Activated naive CD4-positive, alpha-beta T cell treated with anti-CD3 and anti-CD28 coated beads for 36 hours (primary cell): Measurements from ENCODE around the gene CGGBP1. TPM values are rescaled to one million over a fixed set of nuclear protein-coding genes. Genes with fewer than 3 reads are reported as not detected.

Experiments used
- CTCF ChIA-PET: fragments of 350-600 bp; sonication (Branson Sonifier 250); formaldehyde crosslinking; loops from one replicate; lab custom pipeline; 2021; ENCODE audit warnings: antibody characterized with exemption; lab: Charles Lee
- DNase-seq: peaks from one replicate; pipeline ENCODE4 v3.0.0-alpha.2; 2020
- H3K27ac Mint-ChIP-seq: one replicate; pipeline ENCODE4 v1.8.0; 2021; ENCODE audit warnings: mild to moderate bottlenecking, mixed read lengths
- H3K27me3 Mint-ChIP-seq: one replicate; pipeline ENCODE4 v1.8.0; 2021; ENCODE audit warnings: low read depth, mixed read lengths
- H3K36me3 Mint-ChIP-seq: one replicate; pipeline ENCODE4 v1.8.0; 2021; ENCODE audit warnings: low read depth, mixed read lengths
- H3K4me1 Mint-ChIP-seq: one replicate; pipeline ENCODE4 v1.8.0; 2021; ENCODE audit warnings: low read depth, mixed read lengths
- H3K4me3 Mint-ChIP-seq: one replicate; pipeline ENCODE4 v1.8.0; 2021; ENCODE audit warnings: mild to moderate bottlenecking, moderate library complexity, mixed read lengths
- H3K9me3 Mint-ChIP-seq: one replicate; pipeline ENCODE4 v1.8.0; 2021; ENCODE audit warnings: mixed read lengths
- intact Hi-C: fragments of 100-400 bp; cut with micrococcal nuclease; formaldehyde crosslinking; loops from one replicate; pipeline ENCODE4 v1.15.1; 2023
- total RNA-seq, 2 experiments: library from RNA; stranded (reverse); gene quantifications; one replicate each; pipeline ENCODE4 v1.2.3, GENCODE V29; 2021

Gene CGGBP1
- total RNA-seq, 2 experiments from 2014 or later = 91.9 to 94.0 TPM

- intact Hi-C loops = no loop called here
- Mint-ChIP-seq H3K4me1 (peaks cover 35% of the 10 kb centered on the region), H3K27ac (peak overlapping the region; percentile 48), H3K36me3 (peaks cover 15% of the 10 kb centered on the region), H3K4me3 (peak overlapping the region; percentile 36), H3K9me3 (no peaks in the 10 kb centered on the region), H3K27me3 (no peaks in the 10 kb centered on the region)
- DNase-seq = no peak
- CTCF ChIA-PET = no interaction called here
These were observed 2.9 kb upstream of the CGGBP1 start for GRCh38 chr3:88061746-88062145.

GRCh38 chr3:88059380-88060170 is 770 bp upstream of the CGGBP1 start:
- peak; percentile 14 for DNase-seq
- peak overlapping the region; percentile 90 for H3K4me3 Mint-ChIP-seq
- H3K27me3 Mint-ChIP-seq = no peaks in the 10 kb centered on the region
- H3K4me1 Mint-ChIP-seq = peaks cover 47% of the 10 kb centered on the region
- CTCF ChIA-PET = interaction anchor here (0.7 to 1.4 kb wide), 5 partner anchors 9 to 92 kb away, joined by 3 to 4 read pairs (median 3); no protein-coding TSS in a partner anchor
- intact Hi-C loops = loop anchor here (1.0 to 2.0 kb wide), 7 partner anchors 27 to 833 kb away; partner anchors contain the start of genes C3orf38 and CHMP2B
- peak overlapping the region; percentile 98 for H3K27ac Mint-ChIP-seq
- no peaks in the 10 kb centered on the region for H3K9me3 Mint-ChIP-seq
- peaks cover 32% of the 10 kb centered on the region for H3K36me3 Mint-ChIP-seq

GRCh38 chr3:88058306-88058580 is 562 bp downstream of the CGGBP1 start:
- Mint-ChIP-seq H3K9me3 (no peaks in the 10 kb centered on the region), H3K27me3 (no peaks in the 10 kb centered on the region), H3K27ac (peak overlapping the region; percentile 98), H3K36me3 (peaks cover 37% of the 10 kb centered on the region), H3K4me1 (peaks cover 42% of the 10 kb centered on the region), H3K4me3 (peak overlapping the region; percentile 90)
- CTCF ChIA-PET = interaction anchor here (0.9 to 1.4 kb wide), 3 partner anchors 55 to 94 kb away, joined by 3 read pairs; no protein-coding TSS in a partner anchor
- DNase-seq = no peak
- intact Hi-C loops = loop anchor here (2.0 kb wide), 2 partner anchors 53 to 831 kb away; partner anchors contain the start of gene CHMP2B

- Mint-ChIP-seq H3K9me3 (no peaks in the 10 kb centered on the region), H3K27ac (peak overlapping the region; percentile 98), H3K36me3 (peaks cover 37% of the 10 kb centered on the region), H3K4me1 (peaks cover 37% of the 10 kb centered on the region), H3K4me3 (peak overlapping the region; percentile 90), H3K27me3 (no peaks in the 10 kb centered on the region)
- CTCF ChIA-PET = interaction anchor here (0.9 to 1.8 kb wide), 2 partner anchors 56 to 94 kb away, joined by 3 to 4 read pairs (median 3); no protein-coding TSS in a partner anchor
- DNase-seq = no peak
- intact Hi-C loops = loop anchor here (2.0 kb wide), 2 partner anchors 53 to 831 kb away; partner anchors contain the start of gene CHMP2B
These were observed 1.0 kb downstream of the CGGBP1 start for GRCh38 chr3:88057630-88058305.

- no peaks in the 10 kb centered on the region for H3K27me3 Mint-ChIP-seq
- DNase-seq = no peak
- H3K27ac Mint-ChIP-seq = no peak overlapping the region
- peaks cover 15% of the 10 kb centered on the region for H3K4me1 Mint-ChIP-seq
- CTCF ChIA-PET = no interaction called here
- no peak overlapping the region for H3K4me3 Mint-ChIP-seq
- no peaks in the 10 kb centered on the region for H3K9me3 Mint-ChIP-seq
- intact Hi-C loops = loop anchor here (1.0 kb wide), 1 partner anchor 10 kb away; no protein-coding TSS in a partner anchor
- H3K36me3 Mint-ChIP-seq = no peaks in the 10 kb centered on the region
These were observed 12.0 kb downstream of the CGGBP1 start for GRCh38 chr3:88046766-88047165.

GRCh38 chr3:88044411-88044810 is 14.4 kb downstream of the CGGBP1 start:
- Mint-ChIP-seq H3K36me3 (no peaks in the 10 kb centered on the region), H3K4me1 (peaks cover 15% of the 10 kb centered on the region), H3K4me3 (no peak overlapping the region), H3K27me3 (no peaks in the 10 kb centered on the region), H3K27ac (peak overlapping the region; percentile 68), H3K9me3 (no peaks in the 10 kb centered on the region)
- no peak for DNase-seq
- intact Hi-C loops = no loop called here
- CTCF ChIA-PET = interaction anchor here (1.3 kb wide), 1 partner anchor 69 kb away, joined by 3 read pairs; no protein-coding TSS in a partner anchor

- no peak overlapping the region for H3K4me3 Mint-ChIP-seq
- no peaks in the 10 kb centered on the region for H3K9me3 Mint-ChIP-seq
- H3K4me1 Mint-ChIP-seq = peaks cover 10% of the 10 kb centered on the region
- H3K27ac Mint-ChIP-seq = no peak overlapping the region
- no peak for DNase-seq
- no peaks in the 10 kb centered on the region for H3K36me3 Mint-ChIP-seq
- CTCF ChIA-PET = no interaction called here
- intact Hi-C loops = no loop called here
- peaks cover 2% of the 10 kb centered on the region for H3K27me3 Mint-ChIP-seq
These were observed 17.8 kb downstream of the CGGBP1 start for GRCh38 chr3:88041005-88041404.

- intact Hi-C loops = no loop called here
- Mint-ChIP-seq H3K36me3 (no peaks in the 10 kb centered on the region), H3K27ac (no peak overlapping the region), H3K27me3 (peaks cover 2% of the 10 kb centered on the region), H3K4me3 (no peak overlapping the region), H3K4me1 (peaks cover 8% of the 10 kb centered on the region), H3K9me3 (no peaks in the 10 kb centered on the region)
- no peak for DNase-seq
- CTCF ChIA-PET = no interaction called here
These were observed 18.3 kb downstream of the CGGBP1 start for GRCh38 chr3:88040529-88040928.

- Mint-ChIP-seq H3K27ac (no peak overlapping the region), H3K4me1 (peaks cover 11% of the 10 kb centered on the region), H3K36me3 (no peaks in the 10 kb centered on the region), H3K27me3 (peaks cover 2% of the 10 kb centered on the region), H3K9me3 (no peaks in the 10 kb centered on the region), H3K4me3 (no peak overlapping the region)
- CTCF ChIA-PET = interaction anchor here (0.6 kb wide), 1 partner anchor 30 kb away, joined by 3 read pairs; no protein-coding TSS in a partner anchor
- DNase-seq = no peak
- intact Hi-C loops = no loop called here
These were observed 20.2 kb downstream of the CGGBP1 start for GRCh38 chr3:88038566-88038965.

GRCh38 chr3:88036221-88036620 is 22.6 kb downstream of the CGGBP1 start:
- no peaks in the 10 kb centered on the region for H3K9me3 Mint-ChIP-seq
- peaks cover 2% of the 10 kb centered on the region for H3K27me3 Mint-ChIP-seq
- no peaks in the 10 kb centered on the region for H3K36me3 Mint-ChIP-seq
- intact Hi-C loops = no loop called here
- CTCF ChIA-PET = no interaction called here
- H3K27ac Mint-ChIP-seq = no peak overlapping the region
- peaks cover 25% of the 10 kb centered on the region for H3K4me1 Mint-ChIP-seq
- DNase-seq = no peak
- H3K4me3 Mint-ChIP-seq = no peak overlapping the region

- Mint-ChIP-seq H3K9me3 (no peaks in the 10 kb centered on the region), H3K36me3 (no peaks in the 10 kb centered on the region), H3K4me3 (no peak overlapping the region), H3K27me3 (peaks cover 2% of the 10 kb centered on the region), H3K4me1 (peaks cover 25% of the 10 kb centered on the region), H3K27ac (no peak overlapping the region)
- DNase-seq = no peak
- CTCF ChIA-PET = interaction anchor here (0.7 kb wide), 1 partner anchor 79 kb away, joined by 3 read pairs; no protein-coding TSS in a partner anchor
- intact Hi-C loops = no loop called here
These were observed 24.1 kb downstream of the CGGBP1 start for GRCh38 chr3:88034491-88035275.

GRCh38 chr3:88033808-88034207 is 25.0 kb downstream of the CGGBP1 start:
- Mint-ChIP-seq H3K36me3 (no peaks in the 10 kb centered on the region), H3K9me3 (no peaks in the 10 kb centered on the region), H3K27me3 (peaks cover 2% of the 10 kb centered on the region), H3K27ac (no peak overlapping the region), H3K4me1 (peaks cover 25% of the 10 kb centered on the region), H3K4me3 (no peak overlapping the region)
- intact Hi-C loops = loop anchor here (2.0 kb wide), 1 partner anchor 37 kb away; no protein-coding TSS in a partner anchor
- DNase-seq = no peak
- CTCF ChIA-PET = interaction anchor here (0.7 kb wide), 1 partner anchor 80 kb away, joined by 3 read pairs; no protein-coding TSS in a partner anchor
